Measurements from ENCODE around the gene NPM1. TPM values are rescaled to one million over a fixed set of nuclear protein-coding genes. Genes with fewer than 3 reads are reported as not detected.

Gene NPM1
- total RNA-seq, 1 experiment from 2014 or later, result 3,530 TPM

GRCh38 chr5:171387345-171387969 is at the start of gene NPM1 (continued):
- TF ChIP-seq, protein P1, sequence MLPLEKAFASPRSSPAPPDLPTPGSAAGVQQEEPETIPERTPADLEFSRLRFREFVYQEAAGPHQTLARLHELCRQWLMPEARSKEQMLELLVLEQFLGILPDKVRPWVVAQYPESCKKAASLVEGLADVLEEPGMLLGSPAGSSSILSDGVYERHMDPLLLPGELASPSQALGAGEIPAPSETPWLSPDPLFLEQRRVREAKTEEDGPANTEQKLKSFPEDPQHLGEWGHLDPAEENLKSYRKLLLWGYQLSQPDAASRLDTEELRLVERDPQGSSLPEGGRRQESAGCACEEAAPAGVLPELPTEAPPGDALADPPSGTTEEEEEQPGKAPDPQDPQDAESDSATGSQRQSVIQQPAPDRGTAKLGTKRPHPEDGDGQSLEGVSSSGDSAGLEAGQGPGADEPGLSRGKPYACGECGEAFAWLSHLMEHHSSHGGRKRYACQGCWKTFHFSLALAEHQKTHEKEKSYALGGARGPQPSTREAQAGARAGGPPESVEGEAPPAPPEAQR (CRISPR knock-in tag; IDR thresholded peaks at IDR 0.05), result no peak
- no peak for TF ChIP-seq IRF2 (CRISPR knock-in tag; IDR thresholded peaks at IDR 0.05; ENCODE audit: borderline replicate concordance, low read depth)
- TF ChIP-seq ERG (CRISPR knock-in tag; IDR thresholded peaks at IDR 0.05), result no peak
- TF ChIP-seq ELF4 (CRISPR knock-in tag; IDR thresholded peaks at IDR 0.05; ENCODE audit: low read depth), result no peak
- no peak for TF ChIP-seq ZNF425 (CRISPR knock-in tag; conservative IDR thresholded peaks at IDR 0.05)
- TF ChIP-seq, protein P2, sequence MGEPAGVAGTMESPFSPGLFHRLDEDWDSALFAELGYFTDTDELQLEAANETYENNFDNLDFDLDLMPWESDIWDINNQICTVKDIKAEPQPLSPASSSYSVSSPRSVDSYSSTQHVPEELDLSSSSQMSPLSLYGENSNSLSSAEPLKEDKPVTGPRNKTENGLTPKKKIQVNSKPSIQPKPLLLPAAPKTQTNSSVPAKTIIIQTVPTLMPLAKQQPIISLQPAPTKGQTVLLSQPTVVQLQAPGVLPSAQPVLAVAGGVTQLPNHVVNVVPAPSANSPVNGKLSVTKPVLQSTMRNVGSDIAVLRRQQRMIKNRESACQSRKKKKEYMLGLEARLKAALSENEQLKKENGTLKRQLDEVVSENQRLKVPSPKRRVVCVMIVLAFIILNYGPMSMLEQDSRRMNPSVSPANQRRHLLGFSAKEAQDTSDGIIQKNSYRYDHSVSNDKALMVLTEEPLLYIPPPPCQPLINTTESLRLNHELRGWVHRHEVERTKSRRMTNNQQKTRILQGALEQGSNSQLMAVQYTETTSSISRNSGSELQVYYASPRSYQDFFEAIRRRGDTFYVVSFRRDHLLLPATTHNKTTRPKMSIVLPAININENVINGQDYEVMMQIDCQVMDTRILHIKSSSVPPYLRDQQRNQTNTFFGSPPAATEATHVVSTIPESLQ (CRISPR knock-in tag; IDR thresholded peaks at IDR 0.05), result no peak
- no peak for TF ChIP-seq ZNF317 (CRISPR knock-in tag; IDR thresholded peaks at IDR 0.05; ENCODE audit: borderline replicate concordance, low read depth)
- no peak for TF ChIP-seq HMGA2 (CRISPR knock-in tag; IDR thresholded peaks at IDR 0.05)
- 0 out of 2 replicates have a peak, but pooled peaks have one; percentile 5 for TF ChIP-seq USF2 (CRISPR knock-in tag; IDR thresholded peaks at IDR 0.05)
- no peak for TF ChIP-seq ZNF138 (CRISPR knock-in tag; conservative IDR thresholded peaks at IDR 0.05)
- TF ChIP-seq NR3C1 (CRISPR knock-in tag; conservative IDR thresholded peaks at IDR 0.05; ENCODE audit: low read depth), result no peak
- no peak for TF ChIP-seq SMAD4 (CRISPR knock-in tag; IDR thresholded peaks at IDR 0.05)
- peak; percentile 81 for TF ChIP-seq FOXK1 (CRISPR knock-in tag; IDR thresholded peaks at IDR 0.05)
- TF ChIP-seq FOXP4 (CRISPR knock-in tag; IDR thresholded peaks at IDR 0.05), result peak; percentile 54; the same call in 1 of the 2 replicates
- TF ChIP-seq ZNF416 (CRISPR knock-in tag; IDR thresholded peaks at IDR 0.05), result no peak
- no peak for TF ChIP-seq CBFB (CRISPR knock-in tag; IDR thresholded peaks at IDR 0.05; ENCODE audit: low read depth)
- TF ChIP-seq TEAD1 (CRISPR knock-in tag; IDR thresholded peaks at IDR 0.05), result peak; percentile 54; the same call in 1 of the 2 replicates
- no peak for TF ChIP-seq MYBL2 (CRISPR knock-in tag; IDR thresholded peaks at IDR 0.05)
- no peak for TF ChIP-seq NR1H2 (CRISPR knock-in tag; IDR thresholded peaks at IDR 0.05)
- TF ChIP-seq TCF7 (CRISPR knock-in tag; IDR thresholded peaks at IDR 0.05; ENCODE audit: low read depth), result no peak
- TF ChIP-seq, protein P3, sequence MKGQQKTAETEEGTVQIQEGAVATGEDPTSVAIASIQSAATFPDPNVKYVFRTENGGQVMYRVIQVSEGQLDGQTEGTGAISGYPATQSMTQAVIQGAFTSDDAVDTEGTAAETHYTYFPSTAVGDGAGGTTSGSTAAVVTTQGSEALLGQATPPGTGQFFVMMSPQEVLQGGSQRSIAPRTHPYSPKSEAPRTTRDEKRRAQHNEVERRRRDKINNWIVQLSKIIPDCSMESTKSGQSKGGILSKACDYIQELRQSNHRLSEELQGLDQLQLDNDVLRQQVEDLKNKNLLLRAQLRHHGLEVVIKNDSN (CRISPR knock-in tag; IDR thresholded peaks at IDR 0.05), result 0 out of 2 replicates have a peak, but pooled peaks have one; percentile 18
- no peak for TF ChIP-seq RELA (CRISPR knock-in tag; IDR thresholded peaks at IDR 0.05; ENCODE audit: borderline replicate concordance)
- TF ChIP-seq, protein P4, sequence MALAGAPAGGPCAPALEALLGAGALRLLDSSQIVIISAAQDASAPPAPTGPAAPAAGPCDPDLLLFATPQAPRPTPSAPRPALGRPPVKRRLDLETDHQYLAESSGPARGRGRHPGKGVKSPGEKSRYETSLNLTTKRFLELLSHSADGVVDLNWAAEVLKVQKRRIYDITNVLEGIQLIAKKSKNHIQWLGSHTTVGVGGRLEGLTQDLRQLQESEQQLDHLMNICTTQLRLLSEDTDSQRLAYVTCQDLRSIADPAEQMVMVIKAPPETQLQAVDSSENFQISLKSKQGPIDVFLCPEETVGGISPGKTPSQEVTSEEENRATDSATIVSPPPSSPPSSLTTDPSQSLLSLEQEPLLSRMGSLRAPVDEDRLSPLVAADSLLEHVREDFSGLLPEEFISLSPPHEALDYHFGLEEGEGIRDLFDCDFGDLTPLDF (CRISPR knock-in tag; IDR thresholded peaks at IDR 0.05), result peak; percentile 15; the same call in 1 of the 2 replicates
- TF ChIP-seq NFE2L1 (CRISPR knock-in tag; IDR thresholded peaks at IDR 0.05), result no peak
- TF ChIP-seq FOXP1 (CRISPR knock-in tag; IDR thresholded peaks at IDR 0.05; ENCODE audit: borderline replicate concordance), result 0 out of 2 replicates have a peak, but pooled peaks have one; percentile 37
- no peak for TF ChIP-seq ZNF512 (CRISPR knock-in tag; IDR thresholded peaks at IDR 0.05; ENCODE audit: borderline replicate concordance)
